ENCODE measurements around the gene GRB2.

GRCh38 chr17:75331671-75332070 lies 73.8 kb downstream of the GRB2 start:
- TF ChIP-seq POLR2A (IDR thresholded peaks at IDR 0.05) (no peak), EP300 (IDR thresholded peaks at IDR 0.05) (no peak)
